Measurements from ENCODE around the gene ZNF608.

Gene ZNF608

GRCh38 chr5:124725622-124726258 lies 20.7 kb downstream of the ZNF608 start:
- no peak overlapping the region for H3K27ac ChIP-seq
- no peaks in the 10 kb centered on the region for H3K9me3 ChIP-seq (ENCODE audit: control insufficient read depth, low read length)
- no peaks in the 10 kb centered on the region for H3K36me3 ChIP-seq (ENCODE audit: control insufficient read depth, insufficient read depth, low read length)
- H3K4me2 ChIP-seq (ENCODE audit: low read length), result no peak overlapping the region
- no peak overlapping the region for H2AFZ ChIP-seq
- peaks cover 7% of the 10 kb centered on the region for H3K79me2 ChIP-seq
- TF ChIP-seq CTCF (IDR thresholded peaks at IDR 0.05), result no peak
- no peak overlapping the region for H3K9ac ChIP-seq
- H3K4me1 ChIP-seq, result no peaks in the 10 kb centered on the region
- no peak overlapping the region for H3K4me3 ChIP-seq (ENCODE audit: low read depth, low read length)
- H3K27me3 ChIP-seq (ENCODE audit: control insufficient read depth, insufficient read depth, low read length), result no peaks in the 10 kb centered on the region

- Histone ChIP-seq H3K79me2 (peaks cover 7% of the 10 kb centered on the region), H3K4me2 (ENCODE audit: low read length) (no peak overlapping the region), H3K27ac (no peak overlapping the region), H3K27me3 (ENCODE audit: control insufficient read depth, insufficient read depth, low read length) (no peaks in the 10 kb centered on the region), H2AFZ (no peak overlapping the region), H3K9ac (no peak overlapping the region), H3K36me3 (ENCODE audit: control insufficient read depth, insufficient read depth, low read length) (no peaks in the 10 kb centered on the region), H3K4me3 (ENCODE audit: low read depth, low read length) (no peak overlapping the region), H3K9me3 (ENCODE audit: control insufficient read depth, low read length) (no peaks in the 10 kb centered on the region), H3K4me1 (no peaks in the 10 kb centered on the region)
- TF ChIP-seq CTCF (IDR thresholded peaks at IDR 0.05), result no peak
These were observed 21.4 kb downstream of the ZNF608 start for GRCh38 chr5:124725040-124725434.

GRCh38 chr5:124724357-124725039 lies 21.9 kb downstream of the ZNF608 start:
- Histone ChIP-seq H3K9ac (no peak overlapping the region), H3K4me2 (ENCODE audit: low read length) (no peak overlapping the region), H2AFZ (no peak overlapping the region), H3K79me2 (peaks cover 7% of the 10 kb centered on the region), H3K27me3 (ENCODE audit: control insufficient read depth, insufficient read depth, low read length) (no peaks in the 10 kb centered on the region), H3K9me3 (ENCODE audit: control insufficient read depth, low read length) (no peaks in the 10 kb centered on the region), H3K4me3 (ENCODE audit: low read depth, low read length) (no peak overlapping the region), H3K36me3 (ENCODE audit: control insufficient read depth, insufficient read depth, low read length) (no peaks in the 10 kb centered on the region), H3K27ac (no peak overlapping the region), H3K4me1 (no peaks in the 10 kb centered on the region)
- no peak for TF ChIP-seq CTCF (IDR thresholded peaks at IDR 0.05)

- no peak overlapping the region for H3K9ac ChIP-seq
- peaks cover 6% of the 10 kb centered on the region for H3K79me2 ChIP-seq
- no peak overlapping the region for H2AFZ ChIP-seq
- no peak overlapping the region for H3K27ac ChIP-seq
- H3K27me3 ChIP-seq (ENCODE audit: control insufficient read depth, insufficient read depth, low read length), result no peaks in the 10 kb centered on the region
- no peak for TF ChIP-seq CTCF (IDR thresholded peaks at IDR 0.05)
- no peaks in the 10 kb centered on the region for H3K4me1 ChIP-seq
- no peak overlapping the region for H3K4me2 ChIP-seq (ENCODE audit: low read length)
- no peak overlapping the region for H3K4me3 ChIP-seq (ENCODE audit: low read depth, low read length)
- no peaks in the 10 kb centered on the region for H3K9me3 ChIP-seq (ENCODE audit: control insufficient read depth, low read length)
- H3K36me3 ChIP-seq (ENCODE audit: control insufficient read depth, insufficient read depth, low read length), result no peaks in the 10 kb centered on the region
These were observed 25.2 kb downstream of the ZNF608 start for GRCh38 chr5:124721229-124721735.

Measured in parathyroid adenoma (tissue), 2 donors.